PC-9 (cell line): ENCODE results near the gene SKP1.

Experiments
- CTCF ChIP-seq: fragments of 200-600 bp; sonication (generic); conservative IDR thresholded peaks from 2 replicates; pipeline ENCODE4 v1.6.1; 2017; ENCODE audit warnings: mixed run types, antibody characterized with exemption, mild to moderate bottlenecking, moderate library complexity
- EZH2 ChIP-seq: fragments of 200-600 bp; sonication (generic); IDR thresholded peaks from 2 replicates; pipeline ENCODE4 v1.8.0; 2017; ENCODE audit warnings: antibody characterized with exemption, low read depth

GRCh38 chr5:134136221-134136631 is 40.5 kb downstream of the SKP1 start:
- TF ChIP-seq CTCF (no peak), EZH2 (no peak)
